Fibroblast of mammary gland (primary cell): ENCODE data around the gene CMTM4.
A peak's percentile ranks its signal among the peaks of the same experiment; 100 is the strongest.

Experiments used
- DNase-seq: peaks from one replicate; pipeline ENCODE4 v3.0.0-alpha.2; 2010; ENCODE audit warnings: low read depth
- H3K4me3 ChIP-seq: 2 replicates; pipeline ENCODE4 v1.5.1; 2011; ENCODE audit warnings: low read depth, mild to moderate bottlenecking, low read length, moderate library complexity; ENCODE audit not compliant: control insufficient read depth
- TF ChIP-seq, protein P1 (sequence below): conservative IDR thresholded peaks from 2 replicates; pipeline ENCODE4 v1.5.1; 2011; ENCODE audit warnings: low read depth, low read length, inconsistent platforms; ENCODE audit not compliant: control insufficient read depth, insufficient read depth

The CMTM4 gene

DNA sequence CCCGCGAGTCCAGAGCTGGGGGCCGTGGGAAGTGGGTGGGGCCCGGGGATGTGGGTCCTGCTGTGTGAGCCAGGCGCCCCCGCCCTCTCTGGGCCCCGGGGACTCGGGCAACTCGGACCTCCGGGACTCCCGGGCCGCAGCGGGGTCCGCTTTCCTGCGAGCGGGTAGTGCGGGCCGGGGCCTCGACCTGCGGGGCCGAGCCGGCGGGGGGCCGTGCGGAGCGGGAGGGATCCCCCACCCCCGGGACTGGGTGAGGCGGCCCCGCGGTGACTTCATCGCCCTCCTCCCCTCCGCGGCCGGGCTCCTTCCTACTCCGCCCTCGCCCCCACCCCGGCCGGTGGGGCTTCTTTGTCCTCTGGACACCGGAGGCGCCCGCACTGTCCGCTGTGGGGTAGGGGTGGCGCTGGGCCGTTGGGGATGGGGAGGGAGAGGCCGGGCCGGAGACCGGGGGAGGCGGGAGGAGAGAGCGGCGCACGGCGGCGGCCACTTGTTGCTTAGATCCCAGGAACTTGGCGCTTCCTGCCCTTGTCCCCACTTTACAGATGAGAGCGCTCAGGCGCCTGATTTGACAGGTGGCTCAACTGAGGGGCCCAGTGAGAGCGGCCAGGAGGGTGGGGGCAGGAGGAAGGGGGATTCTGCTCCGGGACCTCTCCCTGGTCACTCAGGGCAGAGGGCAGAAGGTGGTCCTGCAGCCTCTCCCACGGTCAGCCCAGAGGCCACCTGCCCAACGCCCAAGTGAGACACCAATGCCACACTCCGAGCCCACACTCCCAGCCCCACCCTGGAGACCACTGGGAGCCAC is 91.2 kb downstream of the CMTM4 start:
- DNase-seq: peak; percentile 40
- peak overlapping the region; percentile 56 for H3K4me3 ChIP-seq
- TF ChIP-seq, protein P1, sequence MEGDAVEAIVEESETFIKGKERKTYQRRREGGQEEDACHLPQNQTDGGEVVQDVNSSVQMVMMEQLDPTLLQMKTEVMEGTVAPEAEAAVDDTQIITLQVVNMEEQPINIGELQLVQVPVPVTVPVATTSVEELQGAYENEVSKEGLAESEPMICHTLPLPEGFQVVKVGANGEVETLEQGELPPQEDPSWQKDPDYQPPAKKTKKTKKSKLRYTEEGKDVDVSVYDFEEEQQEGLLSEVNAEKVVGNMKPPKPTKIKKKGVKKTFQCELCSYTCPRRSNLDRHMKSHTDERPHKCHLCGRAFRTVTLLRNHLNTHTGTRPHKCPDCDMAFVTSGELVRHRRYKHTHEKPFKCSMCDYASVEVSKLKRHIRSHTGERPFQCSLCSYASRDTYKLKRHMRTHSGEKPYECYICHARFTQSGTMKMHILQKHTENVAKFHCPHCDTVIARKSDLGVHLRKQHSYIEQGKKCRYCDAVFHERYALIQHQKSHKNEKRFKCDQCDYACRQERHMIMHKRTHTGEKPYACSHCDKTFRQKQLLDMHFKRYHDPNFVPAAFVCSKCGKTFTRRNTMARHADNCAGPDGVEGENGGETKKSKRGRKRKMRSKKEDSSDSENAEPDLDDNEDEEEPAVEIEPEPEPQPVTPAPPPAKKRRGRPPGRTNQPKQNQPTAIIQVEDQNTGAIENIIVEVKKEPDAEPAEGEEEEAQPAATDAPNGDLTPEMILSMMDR: no peak

DNA sequence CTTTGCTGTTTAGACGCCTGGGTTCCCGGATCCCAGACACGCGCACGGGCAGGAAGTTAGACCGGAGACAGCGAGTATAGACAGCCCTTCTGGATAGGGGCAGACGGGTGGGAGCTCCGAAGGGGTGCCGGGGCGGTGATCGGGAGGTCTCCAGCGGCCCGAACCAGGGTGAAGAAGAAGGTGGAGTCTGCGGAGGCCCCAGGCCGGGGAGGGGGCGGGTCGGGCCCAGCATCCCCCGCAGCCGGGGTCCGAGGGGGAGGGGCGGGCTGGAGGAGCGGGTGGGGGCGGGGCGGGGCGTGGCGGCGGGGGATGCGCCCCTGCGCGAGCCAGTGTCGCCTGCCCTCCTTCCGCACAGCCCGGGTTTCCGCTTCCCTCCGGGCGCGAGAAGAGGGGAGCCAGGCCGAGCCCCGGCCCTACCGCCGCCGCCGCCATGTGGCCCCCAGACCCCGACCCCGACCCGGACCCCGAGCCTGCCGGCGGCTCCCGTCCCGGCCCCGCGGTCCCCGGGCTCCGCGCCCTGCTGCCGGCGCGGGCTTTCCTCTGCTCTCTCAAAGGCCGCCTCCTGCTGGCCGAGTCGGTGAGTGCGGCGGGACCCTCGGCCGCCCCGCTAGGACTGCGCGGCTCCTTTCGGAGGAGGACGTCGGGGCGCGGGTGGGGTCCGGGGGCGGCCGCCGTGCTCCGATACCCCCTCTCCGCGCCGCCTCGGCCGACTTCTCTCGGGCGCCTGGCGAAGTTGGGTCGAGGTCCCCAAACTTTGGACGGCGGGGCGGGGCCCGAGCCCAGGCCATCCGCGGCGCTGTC is 92.0 kb downstream of the CMTM4 start, which contains the start of gene CMTM3:
CMTM3 (plus strand) TSS at position 329 of the 801 bp plus-strand sequence; CDS start at position 431, 102 bp downstream.
- peak; percentile 49 for DNase-seq
- TF ChIP-seq, protein P1: peak; percentile 40
- H3K4me3 ChIP-seq: peak within 1 kb of the TSS; percentile 56

DNA sequence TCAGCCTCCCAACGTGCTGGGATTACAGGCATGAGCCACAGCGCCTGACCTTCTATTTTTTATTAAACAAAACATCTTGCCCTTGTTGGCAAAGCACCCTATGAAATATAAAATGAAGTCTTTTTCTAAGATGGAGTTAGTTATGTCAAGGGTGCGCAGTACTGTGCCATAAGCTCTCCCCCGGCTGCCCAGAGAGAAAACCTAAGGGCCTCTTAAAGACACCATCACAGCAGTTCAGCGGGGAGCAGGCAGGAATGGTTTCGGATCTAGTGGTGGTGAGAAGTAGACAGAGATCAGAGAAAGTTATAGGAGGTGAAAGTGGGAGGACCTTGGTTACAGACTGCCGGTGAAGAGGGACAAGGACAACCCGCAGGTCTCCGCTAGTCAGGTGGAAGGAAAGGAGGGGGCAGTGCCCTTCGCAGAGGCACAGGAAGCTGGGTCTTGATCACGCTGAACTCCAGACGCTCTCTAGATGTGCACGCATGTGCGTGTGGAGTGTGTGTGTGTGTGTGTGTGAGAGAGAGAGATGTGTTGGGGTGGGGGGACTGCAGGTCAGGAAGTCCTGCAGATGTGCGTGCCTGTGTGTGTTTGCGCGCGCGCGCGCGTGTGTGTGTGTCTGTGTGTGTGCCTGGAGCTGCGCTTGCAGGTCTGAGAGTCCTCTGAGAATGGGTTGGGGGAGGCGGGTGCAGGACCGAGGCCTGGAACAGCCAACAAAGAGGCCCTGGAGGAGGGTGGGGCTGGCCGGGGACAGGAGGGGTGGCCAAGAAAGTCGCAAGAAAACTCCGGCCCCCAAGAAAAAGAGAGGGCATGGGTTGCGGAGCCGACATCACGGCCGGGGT is 92.8 kb downstream of the CMTM4 start:
- DNase-seq: peak; percentile 51
- TF ChIP-seq, protein P1: no peak
- peak overlapping the region; percentile 56 for H3K4me3 ChIP-seq

DNA sequence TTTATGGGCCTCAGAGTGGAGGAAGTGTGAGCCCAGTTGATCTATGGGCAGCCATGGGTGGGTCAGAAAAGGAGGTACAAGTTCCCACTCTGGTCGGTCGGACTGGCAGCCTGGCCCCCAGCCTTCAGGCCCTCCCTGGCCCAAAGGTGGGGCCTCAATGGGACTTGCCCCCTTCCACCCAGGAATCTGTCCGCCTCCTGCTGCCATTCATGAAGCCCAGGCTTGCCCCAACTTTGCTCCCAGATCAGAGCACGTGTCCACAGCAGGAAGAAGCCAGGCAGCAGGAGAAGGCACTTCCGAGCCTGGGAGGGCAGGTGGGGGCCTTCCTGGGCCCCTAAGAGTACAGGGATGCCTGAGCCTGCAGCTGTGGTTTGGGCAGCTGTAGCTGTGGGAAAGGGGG is 95.1 kb downstream of the CMTM4 start:
- TF ChIP-seq, protein P1: no peak
- DNase-seq: no peak
- H3K4me3 ChIP-seq: no peak overlapping the region

DNA sequence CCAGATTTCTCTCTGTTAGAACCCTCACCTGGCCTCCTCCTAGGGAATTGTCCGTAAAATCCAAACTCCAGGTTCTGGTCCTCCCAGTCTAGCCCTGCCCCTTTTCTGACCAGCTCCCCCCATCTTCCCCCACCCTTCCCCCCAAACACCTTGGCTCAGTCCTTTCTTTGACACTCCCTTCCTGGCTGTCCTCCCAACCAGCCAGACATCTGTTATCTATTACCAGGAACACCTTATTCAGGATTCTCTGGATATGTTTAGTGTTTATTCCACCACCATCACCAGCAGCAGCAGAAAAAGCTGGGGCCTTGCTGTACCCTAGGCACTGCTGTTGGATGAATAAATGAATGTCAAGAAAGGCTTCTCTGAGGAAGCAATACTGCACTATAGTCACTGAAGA is 96.1 kb downstream of the CMTM4 start:
- TF ChIP-seq, protein P1: no peak
- peak; percentile 49 for DNase-seq
- no peak overlapping the region for H3K4me3 ChIP-seq

DNA sequence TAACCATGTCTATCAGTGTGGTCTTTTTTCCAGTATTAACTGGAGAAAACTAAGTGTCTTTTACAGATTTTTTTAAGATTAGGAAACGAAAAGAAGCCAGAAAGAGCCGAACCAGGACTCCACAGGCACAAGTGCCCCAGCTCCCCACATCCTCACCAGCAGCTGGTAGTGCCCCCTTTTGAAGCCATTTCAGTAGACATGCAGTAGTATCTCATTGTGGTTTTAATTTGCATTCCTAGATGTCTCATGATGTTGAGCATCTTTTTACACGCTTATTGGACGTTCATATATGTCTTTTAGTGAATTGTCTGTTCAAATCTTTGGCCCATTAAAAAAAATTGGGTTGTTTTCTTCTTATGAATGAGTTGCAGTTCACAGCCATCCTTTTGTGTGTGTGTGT is 96.8 kb downstream of the CMTM4 start:
- no peak for DNase-seq
- TF ChIP-seq, protein P1: no peak
- H3K4me3 ChIP-seq: no peak overlapping the region
